K562 (cell line): ENCODE data around the gene RNU6-1. TPM values are rescaled to one million over a fixed set of nuclear protein-coding genes. Genes with fewer than 3 reads are reported as not detected.
A peak's percentile ranks its signal among the peaks of the same experiment; 100 is the strongest.

ENCODE experiments used
- ATAC-seq: fragments of 200-7000 bp; cut with Tn5 transposase; 3 replicates; pipeline ENCODE4 v1.9.1; 2020; ENCODE audit warnings: moderate library complexity
- BruUV-seq: library from RNA; stranded (reverse); fragments of 400-500 nt; replicated peaks from 2 replicates; lab custom pipeline; 2021; lab: Mats Ljungman, UMichigan
- CTCF ChIA-PET: fragments of 300-600 bp; formaldehyde crosslinking; extraction: SDS; loops from one replicate; lab custom pipeline; 2021; ENCODE audit warnings: low intra/inter-chr PET ratio; lab: Yijun Ruan, JAX
- POLR2A ChIA-PET: fragments of 300-600, 350-650 bp; sonication (Branson Sonifier 250); formaldehyde crosslinking; extraction: SDS; loops from one replicate; lab custom pipeline; 2021; ENCODE audit warnings: antibody characterized with exemption, inconsistent platforms; lab: Yijun Ruan, JAX
- DNase-seq, 4 experiments: peaks; one replicate each; pipeline versions ENCODE4 v3.0.0 to v3.0.0-alpha.2; 2011 to 2018; ENCODE audit warnings: low spot score in 3 of 4, mixed read lengths in 3 of 4; ENCODE audit errors: extremely low read depth in 1 of 4
- FAIRE-seq: peaks from 2 replicates; lab custom pipeline; 2011; peaks lifted over from hg19 to GRCh38; lab: Jason Lieb, UNC
- H2AFZ ChIP-seq: 2 replicates; pipeline ENCODE4 v1.6.0; 2011; ENCODE audit warnings: low read depth, low read length, control low read depth, inconsistent platforms
- H3K27ac ChIP-seq: fragments of 200-600 bp; 3 replicates; pipeline ENCODE4 v1.8.0; 2011; ENCODE audit warnings: low read depth, mild to moderate bottlenecking, control low read depth, inconsistent platforms, low read length, moderate library complexity, mixed read lengths; ENCODE audit errors: extremely low read depth
- H3K27me3 ChIP-seq, 2 experiments: fragments of 300-600 bp in 1 of 2; 2 replicates in 1 of 2; 3 replicates in 1 of 2; pipeline versions ENCODE4 v1.6.0 to v1.8.0; 2011; ENCODE audit warnings: inconsistent platforms in 2 of 2, low read length in 2 of 2, mild to moderate bottlenecking in 1 of 2, mixed read lengths in 1 of 2, moderate library complexity in 1 of 2; ENCODE audit not compliant: control insufficient read depth in 2 of 2, insufficient read depth in 2 of 2
- H3K36me3 ChIP-seq: fragments of 300-600 bp; 3 replicates; pipeline ENCODE4 v1.8.0; 2011; ENCODE audit warnings: mild to moderate bottlenecking, low read length, inconsistent platforms; ENCODE audit not compliant: control insufficient read depth, insufficient read depth
- H3K4me1 ChIP-seq, 2 experiments: fragments of 200-600 bp in 1 of 2; replicated peaks in 1 of 2; 2 replicates in 1 of 2; 3 replicates in 1 of 2; pipeline versions ENCODE4 v1.5.1 to v1.8.0; 2011; ENCODE audit warnings: inconsistent platforms in 2 of 2, low read length in 2 of 2, mild to moderate bottlenecking in 1 of 2, mixed read lengths in 1 of 2, moderate library complexity in 1 of 2; ENCODE audit not compliant: control insufficient read depth in 2 of 2, insufficient read depth in 2 of 2
- H3K4me2 ChIP-seq: 2 replicates; pipeline ENCODE4 v1.6.1; 2011; ENCODE audit warnings: low read length, control low read depth, inconsistent platforms, mixed read lengths; ENCODE audit not compliant: insufficient read depth
- H3K4me3 ChIP-seq: fragments of 200-600 bp; sonication (generic), shearing (Covaris generic); 2 replicates; pipeline ENCODE4 v1.5.1; 2016; ENCODE audit warnings: control low read depth, inconsistent platforms
- H3K79me2 ChIP-seq: fragments of 200-600 bp; 3 replicates; pipeline ENCODE4 v1.8.0; 2011; ENCODE audit warnings: low read length, inconsistent platforms; ENCODE audit not compliant: control insufficient read depth, insufficient read depth
- H3K9ac ChIP-seq, 2 experiments: 2 replicates each; pipeline versions ENCODE4 v1.6.0 to v1.6.1; 2011; ENCODE audit warnings: low read depth in 2 of 2, low read length in 2 of 2, control low read depth in 1 of 2, inconsistent platforms in 1 of 2, mild to moderate bottlenecking in 1 of 2, mixed read lengths in 1 of 2; ENCODE audit not compliant: insufficient read depth in 1 of 2
- H3K9me1 ChIP-seq: one replicate; pipeline ENCODE4 v1.6.0; 2011; ENCODE audit warnings: inconsistent platforms, mild to moderate bottlenecking, low read length, moderate library complexity; ENCODE audit not compliant: control insufficient read depth, insufficient read depth
- H3K9me3 ChIP-seq: replicated peaks from 2 replicates; pipeline ENCODE4 v1.5.1; 2011; ENCODE audit warnings: low read depth, low read length, inconsistent platforms; ENCODE audit not compliant: control insufficient read depth, insufficient read depth
- H4K20me1 ChIP-seq: replicated peaks from 2 replicates; pipeline ENCODE4 v1.6.1; 2011; ENCODE audit warnings: low read length, inconsistent platforms, mixed read lengths; ENCODE audit not compliant: control insufficient read depth, insufficient read depth
- DNMT1 ChIP-seq: fragments of 450-650 bp; IDR thresholded peaks from 2 replicates; pipeline ENCODE4 v1.6.1; 2016; ENCODE audit warnings: antibody characterized with exemption, mild to moderate bottlenecking
- HDAC3 ChIP-seq: fragments of 450-650 bp; IDR thresholded peaks from 2 replicates; pipeline ENCODE4 v1.6.1; 2018; ENCODE audit warnings: borderline replicate concordance, mild to moderate bottlenecking, moderate library complexity; ENCODE audit not compliant: partially characterized antibody
- TCFL5 ChIP-seq: fragments of 250-450 bp; sonication (Bioruptor Pico); conservative IDR thresholded peaks from 2 replicates; pipeline ENCODE4 v1.6.1; 2021; ENCODE audit warnings: mild to moderate bottlenecking, moderate library complexity, matching md5 sums
- ZBTB33 ChIP-seq: sonication (generic); formaldehyde crosslinking; IDR thresholded peaks from 2 replicates; pipeline ENCODE4 v1.8.1; 2023; ENCODE audit warnings: mild to moderate bottlenecking, missing genetic modification reagents
- ZBTB5 ChIP-seq: fragments of 450-650 bp; IDR thresholded peaks from 2 replicates; pipeline ENCODE4 v1.6.1; 2017; ENCODE audit warnings: antibody characterized with exemption
- ZNF398 ChIP-seq: fragments of 250-450 bp; sonication (Bioruptor Pico); IDR thresholded peaks from 2 replicates; pipeline ENCODE4 v1.8.0; 2021; ENCODE audit warnings: moderate library complexity, mild to moderate bottlenecking, inconsistent platforms
- WGBS: fragments of 100-300 bp; shearing (Covaris generic); methylation state at CpG from one replicate; pipeline ENCODE4 v1.1.6; 2016; ENCODE audit warnings: low coverage, mixed read lengths; ENCODE audit not compliant: insufficient coverage; ENCODE audit errors: missing lambda C conversion rate; 5-methylcytosine and 5-hydroxymethylcytosine counted together
- in situ Hi-C: fragments of 300-500 bp; cut with MboI; formaldehyde crosslinking; loops from 4 replicates; pipeline ENCODE4 v1.15.0; 2018; ENCODE audit warnings: inconsistent platforms, mixed read lengths
- intact Hi-C: fragments of 100-400 bp; cut with micrococcal nuclease; formaldehyde crosslinking; loops from 2 replicates; pipeline ENCODE4 v1.14.2; 2022
- polyA plus RNA-seq, 8 experiments: library from polyadenylated mRNA; depleted of rRNA in 4 of 8; stranded (reverse) in 5 of 8; unstranded in 3 of 8; fragments of >200 nt; fragmentation: Nextera tagmentation in 2 of 8; fragmentation: Illumina TruSeq in 1 of 8; extraction: Ambion mirVana in 2 of 8; extraction: Trizol in 1 of 8; gene quantifications; 2 replicates each; pipeline versions ENCODE4 v1.2.1 to v1.2.3, GENCODE V29; 2011 to 2014; ENCODE audit warnings: inconsistent platforms in 1 of 8, missing spikeins in 1 of 8
- total RNA-seq, 7 experiments: library from RNA; depleted of rRNA in 6 of 7; stranded (reverse); fragments of >200 nt in 6 of 7; fragmentation: Illumina TruSeq in 2 of 7; extraction: Trizol in 2 of 7; gene quantifications; 2 replicates each; pipeline versions ENCODE4 v1.2.1 to v1.2.3, GENCODE V29; 2011 to 2021; ENCODE audit warnings: low replicate concordance in 1 of 7

RNU6-1 gene
- total and polyA plus RNA-seq, 9 of the 15 experiments (the other 6 are each of a cell fraction or from before 2014, with no cell fraction given), result not detected

GRCh38 chr15:67828278-67828968, 11.4 kb downstream of the RNU6-1 start:
- no peak for ATAC-seq
- H3K9me1 ChIP-seq, result no peaks in the 10 kb centered on the region
- H3K27ac ChIP-seq, result no peak overlapping the region
- 75% methylated on average over 25 of the region's 40 CpGs for WGBS
- no peaks in the 10 kb centered on the region; the same call in 1 of the 2 replicates for H3K9me3 ChIP-seq
- ChIA-PET POLR2A (interaction anchor here (0.6 kb wide), 1 partner anchor 10 kb away, joined by 3 read pairs; no protein-coding TSS in a partner anchor), CTCF (no interaction called here)
- no peak overlapping the region for H3K9ac ChIP-seq
- BruUV-seq, result no TSS peak
- no peak for DNase-seq
- H3K4me1 ChIP-seq, result peaks cover 0 to 24% of the 10 kb centered on the region in 2 experiments; a peak in 3 of 5 replicates
- no peaks in the 10 kb centered on the region for H3K79me2 ChIP-seq
- H3K27me3 ChIP-seq, result peaks cover 15 to 26% of the 10 kb centered on the region in 2 experiments; a peak in 4 of 5 replicates
- 0 out of 2 replicates have a peak, but pooled peaks have one; percentile 50 for TF ChIP-seq ZBTB33 (CRISPR knock-in tag)
- TF ChIP-seq HDAC3, result no peak
- no peak for TF ChIP-seq TCFL5 (CRISPR knock-in tag)
- TF ChIP-seq DNMT1, result no peak
- TF ChIP-seq ZNF398 (CRISPR knock-in tag), result no peak
- no peak for TF ChIP-seq ZBTB5
- H2AFZ ChIP-seq, result no peak overlapping the region
- in situ Hi-C loops, result no loop called here
- no peaks in the 10 kb centered on the region; the same call in 1 of the 2 replicates for H4K20me1 ChIP-seq
- no peak overlapping the region for H3K4me2 ChIP-seq
- intact Hi-C loops, result no loop called here
- no peak for FAIRE-seq
- no peaks in the 10 kb centered on the region for H3K36me3 ChIP-seq
- H3K4me3 ChIP-seq, result no peak overlapping the region
